Measurements from ENCODE around the gene JDP2.
A peak's percentile ranks its signal among the peaks of the same experiment; 100 is the strongest.

The JDP2 gene

GRCh38 chr14:75413013-75413412, 14.8 kb upstream of the JDP2 start:
- Histone ChIP-seq H3K9me3 (ENCODE audit: low read length) (0 out of 2 replicates have a peak, but pooled peaks cover 3% of the 10 kb centered on the region), H3K79me2 (ENCODE audit: insufficient read depth, low read length) (no peaks in the 10 kb centered on the region), H3K36me3 (ENCODE audit: insufficient read depth, low read length) (no peaks in the 10 kb centered on the region; the same call in 1 of the 2 replicates), H3K4me3 (ENCODE audit: low read depth, low read length, poor library complexity, severe bottlenecking) (no peak overlapping the region), H3K9me2 (ENCODE audit: low read depth, low read length) (no peaks in the 10 kb centered on the region), H3F3A (ENCODE audit: insufficient read depth, low read length) (no peaks in the 10 kb centered on the region), H4K20me1 (ENCODE audit: insufficient read depth, low read length) (no peaks in the 10 kb centered on the region), H3K4me2 (ENCODE audit: low read length) (no peak overlapping the region), H3K4me1 (ENCODE audit: insufficient read depth, low read length, severe bottlenecking) (no peaks in the 10 kb centered on the region), H3K9ac (ENCODE audit: low read length) (no peak overlapping the region), H3K27me3 (ENCODE audit: insufficient read depth, low read length) (no peaks in the 10 kb centered on the region; the same call in 1 of the 2 replicates), H3K27ac (ENCODE audit: low read depth, low read length, poor library complexity, severe bottlenecking) (no peak overlapping the region), H2AFZ (ENCODE audit: low read length) (no peak overlapping the region)
- TF ChIP-seq EZH2 (IDR thresholded peaks at IDR 0.05; ENCODE audit: borderline replicate concordance, low read length) (no peak), CTCF (IDR thresholded peaks at IDR 0.05; ENCODE audit: low read length) (no peak)

- Histone ChIP-seq H3K27me3 (ENCODE audit: insufficient read depth, low read length) (no peaks in the 10 kb centered on the region; the same call in 1 of the 2 replicates), H3K9me3 (ENCODE audit: low read length) (0 out of 2 replicates have a peak, but pooled peaks cover 3% of the 10 kb centered on the region), H3K9ac (ENCODE audit: low read length) (no peak overlapping the region), H3K4me1 (ENCODE audit: insufficient read depth, low read length, severe bottlenecking) (peaks cover 13% of the 10 kb centered on the region), H3K4me2 (ENCODE audit: low read length) (no peak overlapping the region), H3K4me3 (ENCODE audit: low read depth, low read length, poor library complexity, severe bottlenecking) (no peak overlapping the region), H3K36me3 (ENCODE audit: insufficient read depth, low read length) (no peaks in the 10 kb centered on the region; the same call in 1 of the 2 replicates), H3K79me2 (ENCODE audit: insufficient read depth, low read length) (no peaks in the 10 kb centered on the region), H3K27ac (ENCODE audit: low read depth, low read length, poor library complexity, severe bottlenecking) (no peak overlapping the region), H2AFZ (ENCODE audit: low read length) (no peak overlapping the region), H3K9me2 (ENCODE audit: low read depth, low read length) (no peaks in the 10 kb centered on the region), H4K20me1 (ENCODE audit: insufficient read depth, low read length) (no peaks in the 10 kb centered on the region), H3F3A (ENCODE audit: insufficient read depth, low read length) (no peaks in the 10 kb centered on the region; the same call in 1 of the 2 replicates)
- TF ChIP-seq CTCF (IDR thresholded peaks at IDR 0.05; ENCODE audit: low read length) (no peak), EZH2 (IDR thresholded peaks at IDR 0.05; ENCODE audit: borderline replicate concordance, low read length) (no peak)
Measured at GRCh38 chr14:75417674-75418073, 10.1 kb upstream of the JDP2 start.

GRCh38 chr14:75418850-75419768, 8.7 kb upstream of the JDP2 start:
- no peaks in the 10 kb centered on the region for H4K20me1 ChIP-seq (ENCODE audit: insufficient read depth, low read length)
- H3K27me3 ChIP-seq (ENCODE audit: insufficient read depth, low read length): no peaks in the 10 kb centered on the region; the same call in 1 of the 2 replicates
- no peak overlapping the region for H2AFZ ChIP-seq (ENCODE audit: low read length)
- no peaks in the 10 kb centered on the region; the same call in 1 of the 2 replicates for H3F3A ChIP-seq (ENCODE audit: insufficient read depth, low read length)
- H3K4me1 ChIP-seq (ENCODE audit: insufficient read depth, low read length, severe bottlenecking): peaks cover 13% of the 10 kb centered on the region
- H3K9me3 ChIP-seq (ENCODE audit: low read length): 0 out of 2 replicates have a peak, but pooled peaks cover 3% of the 10 kb centered on the region
- no peaks in the 10 kb centered on the region; the same call in 1 of the 2 replicates for H3K36me3 ChIP-seq (ENCODE audit: insufficient read depth, low read length)
- H3K4me3 ChIP-seq (ENCODE audit: low read depth, low read length, poor library complexity, severe bottlenecking): no peak overlapping the region
- no peak overlapping the region for H3K9ac ChIP-seq (ENCODE audit: low read length)
- H3K9me2 ChIP-seq (ENCODE audit: low read depth, low read length): no peaks in the 10 kb centered on the region
- peak overlapping the region; percentile 41; the same call in 1 of the 2 replicates for H3K4me2 ChIP-seq (ENCODE audit: low read length)
- H3K79me2 ChIP-seq (ENCODE audit: insufficient read depth, low read length): no peaks in the 10 kb centered on the region
- no peak for TF ChIP-seq CTCF (IDR thresholded peaks at IDR 0.05; ENCODE audit: low read length)
- TF ChIP-seq EZH2 (IDR thresholded peaks at IDR 0.05; ENCODE audit: borderline replicate concordance, low read length): no peak
- H3K27ac ChIP-seq (ENCODE audit: low read depth, low read length, poor library complexity, severe bottlenecking): no peak overlapping the region

Measured in OCI-LY1 (cell line).